IMR-90 (cell line): ENCODE measurements around the gene IRAK1. TPM values are rescaled to one million over a fixed set of nuclear protein-coding genes. Genes with fewer than 3 reads are reported as not detected.

Experiments
- ATAC-seq: fragments of 200-7000 bp; cut with Tn5 transposase; 2 replicates; pipeline ENCODE4 v1.9.1; 2020; ENCODE audit warnings: low read depth, mild to moderate bottlenecking, moderate library complexity
- BruUV-seq: library from RNA; stranded (reverse); fragments of 400-500 nt; replicated peaks from 2 replicates; lab custom pipeline; 2021; lab: Mats Ljungman, UMichigan
- CTCF ChIA-PET: fragments of 300-600 bp; formaldehyde crosslinking; extraction: SDS; loops from one replicate; lab custom pipeline; 2021; ENCODE audit warnings: antibody characterized with exemption; lab: Yijun Ruan, JAX
- POLR2A ChIA-PET: fragments of 300-600 bp; sonication (Branson Sonifier 250); formaldehyde crosslinking; loops from one replicate; lab custom pipeline; 2022; ENCODE audit warnings: antibody characterized with exemption; ENCODE audit not compliant: unreplicated experiment; lab: Charles Lee
- DNase-seq: peaks from one replicate; pipeline ENCODE4 v3.0.0; 2013
- H2AFZ ChIP-seq: replicated peaks from 2 replicates; pipeline ENCODE3; 2013; ENCODE audit warnings: low read length, mild to moderate bottlenecking; ENCODE audit not compliant: poor library complexity
- H2AK5ac ChIP-seq: 2 replicates; pipeline ENCODE4 v1.6.1; 2013; ENCODE audit warnings: low read depth, low read length, inconsistent platforms
- H2AK9ac ChIP-seq: replicated peaks from 2 replicates; pipeline ENCODE3; 2013; ENCODE audit warnings: mild to moderate bottlenecking, low read depth, low read length, moderate library complexity; ENCODE audit not compliant: poor library complexity
- H2BK120ac ChIP-seq: 2 replicates; pipeline ENCODE4 v1.6.1; 2013; ENCODE audit warnings: low read depth, low read length, inconsistent platforms
- H2BK15ac ChIP-seq: 3 replicates; pipeline ENCODE4 v1.6.1; 2013; ENCODE audit warnings: low read depth, low read length, inconsistent platforms
- H2BK20ac ChIP-seq: 2 replicates; pipeline ENCODE4 v1.6.1; 2013; ENCODE audit warnings: low read depth, mild to moderate bottlenecking, inconsistent platforms, low read length, moderate library complexity
- H2BK5ac ChIP-seq: 2 replicates; pipeline ENCODE4 v1.6.1; 2013; ENCODE audit warnings: mild to moderate bottlenecking, low read depth, low read length, inconsistent platforms; ENCODE audit not compliant: poor library complexity, severe bottlenecking
- H3K14ac ChIP-seq: replicated peaks from 2 replicates; pipeline ENCODE4 v1.6.1; 2013; ENCODE audit warnings: low read depth, low read length, inconsistent platforms
- H3K18ac ChIP-seq: 2 replicates; pipeline ENCODE4 v1.6.1; 2013; ENCODE audit warnings: low read depth, low read length, control low read depth
- H3K23ac ChIP-seq: 2 replicates; pipeline ENCODE4 v1.6.1; 2013; ENCODE audit warnings: low read depth, low read length, inconsistent platforms
- H3K27ac ChIP-seq: 2 replicates; pipeline ENCODE4 v1.5.1; 2013; ENCODE audit warnings: mild to moderate bottlenecking, control low read depth, low read length; ENCODE audit not compliant: insufficient read depth
- H3K27me3 ChIP-seq: 2 replicates; pipeline ENCODE4 v1.6.1; 2013; ENCODE audit warnings: low read length; ENCODE audit not compliant: control insufficient read depth, insufficient read depth
- H3K36me3 ChIP-seq: 2 replicates; pipeline ENCODE4 v1.6.1; 2013; ENCODE audit warnings: low read length, mixed read lengths; ENCODE audit not compliant: control insufficient read depth, insufficient read depth
- H3K4ac ChIP-seq: 2 replicates; pipeline ENCODE4 v1.6.1; 2013; ENCODE audit warnings: low read depth, low read length, inconsistent platforms
- H3K4me1 ChIP-seq: 2 replicates; pipeline ENCODE4 v1.6.1; 2013; ENCODE audit warnings: low read length, mixed read lengths; ENCODE audit not compliant: control insufficient read depth, insufficient read depth
- H3K4me2 ChIP-seq: 2 replicates; pipeline ENCODE4 v1.6.1; 2013; ENCODE audit warnings: low read depth, mild to moderate bottlenecking, control low read depth, low read length, moderate library complexity
- H3K4me3 ChIP-seq: 2 replicates; pipeline ENCODE4 v1.5.1; 2013; ENCODE audit warnings: low read depth, mild to moderate bottlenecking, control low read depth, low read length, moderate library complexity; ENCODE audit not compliant: insufficient read depth
- H3K56ac ChIP-seq: 2 replicates; pipeline ENCODE4 v1.6.1; 2013; ENCODE audit warnings: low read length, inconsistent platforms; ENCODE audit not compliant: insufficient read depth; ENCODE audit errors: extremely low read depth
- H3K79me1 ChIP-seq, 2 experiments: 2 replicates each; pipeline ENCODE4 v1.6.1; 2013; ENCODE audit warnings: low read length in 2 of 2, inconsistent platforms in 1 of 2, low read depth in 1 of 2
- H3K9ac ChIP-seq: 2 replicates; pipeline ENCODE4 v1.6.1; 2013; ENCODE audit warnings: low read depth, low read length, control low read depth
- H3K9me1 ChIP-seq: 2 replicates; pipeline ENCODE4 v1.6.1; 2013; ENCODE audit warnings: low read length, inconsistent platforms; ENCODE audit not compliant: insufficient read depth
- H3K9me3 ChIP-seq: 2 replicates; pipeline ENCODE4 v1.6.1; 2013; ENCODE audit warnings: low read length; ENCODE audit not compliant: control insufficient read depth, insufficient read depth
- H4K20me1 ChIP-seq: 2 replicates; pipeline ENCODE4 v1.6.1; 2013; ENCODE audit warnings: low read length, inconsistent platforms; ENCODE audit not compliant: insufficient read depth
- H4K5ac ChIP-seq: 2 replicates; pipeline ENCODE4 v1.6.1; 2013; ENCODE audit warnings: mild to moderate bottlenecking, low read depth, low read length, control low read depth
- H4K8ac ChIP-seq, 2 experiments: 2 replicates each; pipeline ENCODE4 v1.6.1; 2013; ENCODE audit warnings: low read depth in 2 of 2, low read length in 2 of 2, control low read depth in 1 of 2, inconsistent platforms in 1 of 2
- H4K91ac ChIP-seq: 2 replicates; pipeline ENCODE4 v1.6.1; 2013; ENCODE audit warnings: low read depth, low read length, inconsistent platforms; ENCODE audit not compliant: insufficient read depth
- BHLHE40 ChIP-seq: fragments of 150-350 bp; IDR thresholded peaks from 2 replicates; pipeline ENCODE4 v1.6.1; 2016; ENCODE audit warnings: mild to moderate bottlenecking, low read depth, low read length
- CEBPB ChIP-seq: IDR thresholded peaks from 2 replicates; pipeline ENCODE4 v1.6.1; 2012; ENCODE audit warnings: low read depth, low read length, improper control_type of control experiment
- CHD1 ChIP-seq: IDR thresholded peaks from 2 replicates; pipeline ENCODE4 v1.6.1; 2012; ENCODE audit warnings: low read depth, low read length, improper control_type of control experiment
- FOS ChIP-seq: fragments of 150-350 bp; IDR thresholded peaks from 2 replicates; pipeline ENCODE4 v1.6.1; 2016; ENCODE audit warnings: low read depth, low read length
- MAFK ChIP-seq: IDR thresholded peaks from 2 replicates; pipeline ENCODE4 v1.6.1; 2012; ENCODE audit warnings: low read depth, low read length, improper control_type of control experiment
- MAZ ChIP-seq: IDR thresholded peaks from 2 replicates; pipeline ENCODE4 v1.6.1; 2012; ENCODE audit warnings: low read depth, mild to moderate bottlenecking, low read length, improper control_type of control experiment, moderate library complexity, borderline replicate concordance
- MXI1 ChIP-seq: IDR thresholded peaks from 2 replicates; pipeline ENCODE4 v1.6.1; 2012; ENCODE audit warnings: low read depth, mild to moderate bottlenecking, low read length, moderate library complexity, borderline replicate concordance
- NFE2L2 ChIP-seq: fragments of 150-350 bp; IDR thresholded peaks from 2 replicates; pipeline ENCODE4 v1.6.1; 2016; ENCODE audit warnings: low read depth, mild to moderate bottlenecking, low read length
- POLR2A ChIP-seq: IDR thresholded peaks from 2 replicates; pipeline ENCODE4 v1.6.1; 2012; ENCODE audit warnings: mild to moderate bottlenecking, low read depth, low read length
- RAD21 ChIP-seq: IDR thresholded peaks from 2 replicates; pipeline ENCODE4 v1.6.1; 2012; ENCODE audit warnings: low read length, improper control_type of control experiment
- RCOR1 ChIP-seq: IDR thresholded peaks from 2 replicates; pipeline ENCODE4 v1.6.1; 2012; ENCODE audit warnings: mild to moderate bottlenecking, low read length, improper control_type of control experiment; ENCODE audit not compliant: insufficient replicate concordance
- RFX5 ChIP-seq: IDR thresholded peaks from 2 replicates; pipeline ENCODE4 v1.8.0; 2012; ENCODE audit warnings: low read depth, mild to moderate bottlenecking, low read length, moderate library complexity
- SMC3 ChIP-seq: fragments of 150-350 bp; IDR thresholded peaks from 2 replicates; pipeline ENCODE4 v1.6.1; 2016; ENCODE audit warnings: low read depth, mild to moderate bottlenecking, antibody characterized with exemption, low read length, moderate library complexity
- WGBS, 2 experiments: methylation state at CpG; one replicate each; pipeline versions ENCODE4 v1.1.5 to v1.1.7; 2013; ENCODE audit warnings: missing lambda C conversion rate in 2 of 2; ENCODE audit not compliant: insufficient read length in 1 of 2; ENCODE audit errors: extremely low coverage in 2 of 2; 5-methylcytosine and 5-hydroxymethylcytosine counted together
- dilution Hi-C: fragments of 300-500 bp; cut with HindIII; formaldehyde crosslinking; loops from one replicate; pipeline ENCODE4 v1.14.3; 2018; ENCODE audit warnings: low sequenced_read_pairs; ENCODE audit not compliant: unreplicated experiment
- in situ Hi-C: fragments of 300-500 bp; cut with MboI; formaldehyde crosslinking; loops from 3 replicates; pipeline ENCODE4 v1.14.3; 2019; ENCODE audit warnings: low sequenced_read_pairs, inconsistent platforms, mixed read lengths
- intact Hi-C: fragments of 100-400 bp; cut with micrococcal nuclease; formaldehyde crosslinking; loops from 2 replicates; pipeline ENCODE4 v1.10.0; 2022
- polyA plus RNA-seq, 3 experiments: library from polyadenylated mRNA; depleted of rRNA; stranded (reverse); fragments of >200 nt; gene quantifications; 2 replicates each; pipeline ENCODE4 v1.2.3, GENCODE V29; 2012; ENCODE audit warnings: low replicate concordance in 1 of 3
- total RNA-seq: library from RNA; depleted of rRNA; stranded (reverse); fragments of >200 nt; gene quantifications from 2 replicates; pipeline ENCODE4 v1.2.3, GENCODE V29; 2012
- TF ChIP-seq, protein P1 (sequence below): fragments of 150-350 bp; IDR thresholded peaks from 2 replicates; pipeline ENCODE4 v1.6.1; 2017; ENCODE audit warnings: mild to moderate bottlenecking, antibody characterized with exemption, low read length, low read depth
- TF ChIP-seq, protein P2 (sequence below): fragments of 150-350 bp; IDR thresholded peaks from 2 replicates; pipeline ENCODE4 v1.6.1; 2016; ENCODE audit warnings: low read depth, mild to moderate bottlenecking, low read length, moderate library complexity, borderline replicate concordance
- TF ChIP-seq, protein P3 (sequence below): conservative IDR thresholded peaks from 2 replicates; pipeline ENCODE4 v1.5.1; 2012; ENCODE audit warnings: mild to moderate bottlenecking, low read depth, low read length, improper control_type of control experiment

IRAK1 gene
- total and polyA plus RNA-seq, 2 of the 4 experiments (the other 2 are of a cell fraction): 33.3 to 50.2 TPM

DNA sequence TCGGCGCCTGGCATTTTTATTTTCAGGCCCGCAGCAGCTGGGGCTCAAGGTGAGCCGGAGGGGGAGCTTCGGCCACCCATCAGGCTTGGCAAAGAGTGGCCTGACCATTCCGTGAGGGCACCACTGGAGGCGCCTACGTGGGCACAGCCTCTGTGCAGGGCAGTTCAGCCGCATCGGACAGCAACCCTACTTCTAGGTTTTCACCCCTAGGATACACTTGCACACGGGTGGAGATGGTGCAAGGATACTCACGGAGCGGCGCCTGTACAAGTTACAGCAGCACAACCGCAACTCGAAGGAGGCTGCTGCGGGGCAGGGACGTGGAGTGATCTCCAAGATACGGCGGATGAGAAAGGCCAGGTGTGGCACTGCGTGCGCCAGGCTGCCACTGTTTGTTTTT is 58.9 kb downstream of the IRAK1 start:
- WGBS, 2 experiments: 87% methylated on average over 11 of the region's 22 CpGs; no CpG with 5 or more reads in 1 of the 2 experiments
- DNase-seq: no peak
- ChIA-PET CTCF (no interaction called here), POLR2A (no interaction called here)
- H3K14ac ChIP-seq: no peak overlapping the region
- no peak overlapping the region for H4K5ac ChIP-seq
- dilution Hi-C loops (no loop called here), in situ Hi-C loops (loop anchor here (10.0 kb wide), 1 partner anchor 196 kb away; the partner anchor contains the start of gene PLXNB3), intact Hi-C loops (no loop called here)
- no peak overlapping the region for H2BK5ac ChIP-seq
- no peak overlapping the region for H2AFZ ChIP-seq
- H3K56ac ChIP-seq: no peak overlapping the region
- H3K18ac ChIP-seq: no peak overlapping the region
- no peaks in the 10 kb centered on the region for H3K9me3 ChIP-seq
- no peak overlapping the region for H3K9ac ChIP-seq
- no TSS peak for BruUV-seq
- no peak overlapping the region for H3K4me2 ChIP-seq
- no peak overlapping the region for H2AK5ac ChIP-seq
- no peaks in the 10 kb centered on the region for H3K27me3 ChIP-seq
- H2BK15ac ChIP-seq: no peak overlapping the region
- H2AK9ac ChIP-seq: no peak overlapping the region
- peaks cover 74% of the 10 kb centered on the region for H3K36me3 ChIP-seq
- no peak overlapping the region for H3K4ac ChIP-seq
- H2BK120ac ChIP-seq: no peak overlapping the region
- H2BK20ac ChIP-seq: no peak overlapping the region
- peaks cover 5 to 9% of the 10 kb centered on the region in 2 experiments for H3K79me1 ChIP-seq
- H3K4me1 ChIP-seq: no peaks in the 10 kb centered on the region
- no peak overlapping the region for H4K8ac ChIP-seq
- no peak for ATAC-seq
- H3K23ac ChIP-seq: no peak overlapping the region
- TF ChIP-seq RAD21: no peak
- TF ChIP-seq RCOR1: no peak
- TF ChIP-seq RFX5: no peak
- TF ChIP-seq, protein P1, sequence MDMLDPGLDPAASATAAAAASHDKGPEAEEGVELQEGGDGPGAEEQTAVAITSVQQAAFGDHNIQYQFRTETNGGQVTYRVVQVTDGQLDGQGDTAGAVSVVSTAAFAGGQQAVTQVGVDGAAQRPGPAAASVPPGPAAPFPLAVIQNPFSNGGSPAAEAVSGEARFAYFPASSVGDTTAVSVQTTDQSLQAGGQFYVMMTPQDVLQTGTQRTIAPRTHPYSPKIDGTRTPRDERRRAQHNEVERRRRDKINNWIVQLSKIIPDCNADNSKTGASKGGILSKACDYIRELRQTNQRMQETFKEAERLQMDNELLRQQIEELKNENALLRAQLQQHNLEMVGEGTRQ: no peak
- TF ChIP-seq SMC3: no peak
- TF ChIP-seq MAZ: no peak
- no peak for TF ChIP-seq CEBPB
- no peak for TF ChIP-seq NFE2L2
- TF ChIP-seq, protein P2, sequence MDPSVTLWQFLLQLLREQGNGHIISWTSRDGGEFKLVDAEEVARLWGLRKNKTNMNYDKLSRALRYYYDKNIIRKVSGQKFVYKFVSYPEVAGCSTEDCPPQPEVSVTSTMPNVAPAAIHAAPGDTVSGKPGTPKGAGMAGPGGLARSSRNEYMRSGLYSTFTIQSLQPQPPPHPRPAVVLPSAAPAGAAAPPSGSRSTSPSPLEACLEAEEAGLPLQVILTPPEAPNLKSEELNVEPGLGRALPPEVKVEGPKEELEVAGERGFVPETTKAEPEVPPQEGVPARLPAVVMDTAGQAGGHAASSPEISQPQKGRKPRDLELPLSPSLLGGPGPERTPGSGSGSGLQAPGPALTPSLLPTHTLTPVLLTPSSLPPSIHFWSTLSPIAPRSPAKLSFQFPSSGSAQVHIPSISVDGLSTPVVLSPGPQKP: no peak
- TF ChIP-seq MAFK: no peak
- no peak for TF ChIP-seq MXI1
- no peak for TF ChIP-seq POLR2A
- TF ChIP-seq CHD1: no peak
- no peak for TF ChIP-seq FOS
- TF ChIP-seq, protein P3, sequence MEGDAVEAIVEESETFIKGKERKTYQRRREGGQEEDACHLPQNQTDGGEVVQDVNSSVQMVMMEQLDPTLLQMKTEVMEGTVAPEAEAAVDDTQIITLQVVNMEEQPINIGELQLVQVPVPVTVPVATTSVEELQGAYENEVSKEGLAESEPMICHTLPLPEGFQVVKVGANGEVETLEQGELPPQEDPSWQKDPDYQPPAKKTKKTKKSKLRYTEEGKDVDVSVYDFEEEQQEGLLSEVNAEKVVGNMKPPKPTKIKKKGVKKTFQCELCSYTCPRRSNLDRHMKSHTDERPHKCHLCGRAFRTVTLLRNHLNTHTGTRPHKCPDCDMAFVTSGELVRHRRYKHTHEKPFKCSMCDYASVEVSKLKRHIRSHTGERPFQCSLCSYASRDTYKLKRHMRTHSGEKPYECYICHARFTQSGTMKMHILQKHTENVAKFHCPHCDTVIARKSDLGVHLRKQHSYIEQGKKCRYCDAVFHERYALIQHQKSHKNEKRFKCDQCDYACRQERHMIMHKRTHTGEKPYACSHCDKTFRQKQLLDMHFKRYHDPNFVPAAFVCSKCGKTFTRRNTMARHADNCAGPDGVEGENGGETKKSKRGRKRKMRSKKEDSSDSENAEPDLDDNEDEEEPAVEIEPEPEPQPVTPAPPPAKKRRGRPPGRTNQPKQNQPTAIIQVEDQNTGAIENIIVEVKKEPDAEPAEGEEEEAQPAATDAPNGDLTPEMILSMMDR: no peak
- no peak for TF ChIP-seq BHLHE40
- H3K4me3 ChIP-seq: no peak overlapping the region
- no peaks in the 10 kb centered on the region for H3K9me1 ChIP-seq
- H4K91ac ChIP-seq: no peak overlapping the region
- H4K20me1 ChIP-seq: peaks cover 32% of the 10 kb centered on the region
- no peak overlapping the region for H3K27ac ChIP-seq
